HepG2 (cell line): ENCODE measurements around the gene MINDY2.
"Not testable (repeated sequence)": the region's sequence is repeated elsewhere in the genome, so short reads cannot be mapped to it uniquely, and the experiment has no call there.

Experiments
- CBX1 ChIP-seq: IDR thresholded peaks from one replicate; pipeline ENCODE4 v1.6.1; 2016; ENCODE audit warnings: antibody characterized with exemption, low read depth
- CREB1 ChIP-seq, 2 experiments: fragments of 450-650 bp in 1 of 2; IDR thresholded peaks; 2 replicates each; pipeline ENCODE4 v1.6.1; 2016 to 2017; ENCODE audit warnings: control low read depth in 1 of 2, mild to moderate bottlenecking in 1 of 2, missing compliant biosample characterization in 1 of 2, missing genetic modification characterization in 1 of 2
- GABPA ChIP-seq, 2 experiments: IDR thresholded peaks; 2 replicates each; pipeline ENCODE4 v1.6.1; 2011 to 2016; ENCODE audit warnings: low read depth in 2 of 2, low read length in 1 of 2, missing biosample characterization in 1 of 2, missing genetic modification characterization in 1 of 2
- TF ChIP-seq, protein P1 (sequence below): sonication (generic); formaldehyde crosslinking; IDR thresholded peaks from 2 replicates; pipeline ENCODE4 v1.5.0; 2020; ENCODE audit warnings: mild to moderate bottlenecking, missing genetic modification reagents, moderate library complexity

- not testable (repeated sequence) for TF ChIP-seq CBX1; CREB1 (IDR thresholded peaks at IDR 0.05); CREB1 (CRISPR knock-in tag; IDR thresholded peaks at IDR 0.05); GABPA (IDR thresholded peaks at IDR 0.05; ENCODE audit: low read depth, low read length); GABPA (CRISPR knock-in tag; IDR thresholded peaks at IDR 0.05; ENCODE audit: low read depth)
- TF ChIP-seq, protein P1, sequence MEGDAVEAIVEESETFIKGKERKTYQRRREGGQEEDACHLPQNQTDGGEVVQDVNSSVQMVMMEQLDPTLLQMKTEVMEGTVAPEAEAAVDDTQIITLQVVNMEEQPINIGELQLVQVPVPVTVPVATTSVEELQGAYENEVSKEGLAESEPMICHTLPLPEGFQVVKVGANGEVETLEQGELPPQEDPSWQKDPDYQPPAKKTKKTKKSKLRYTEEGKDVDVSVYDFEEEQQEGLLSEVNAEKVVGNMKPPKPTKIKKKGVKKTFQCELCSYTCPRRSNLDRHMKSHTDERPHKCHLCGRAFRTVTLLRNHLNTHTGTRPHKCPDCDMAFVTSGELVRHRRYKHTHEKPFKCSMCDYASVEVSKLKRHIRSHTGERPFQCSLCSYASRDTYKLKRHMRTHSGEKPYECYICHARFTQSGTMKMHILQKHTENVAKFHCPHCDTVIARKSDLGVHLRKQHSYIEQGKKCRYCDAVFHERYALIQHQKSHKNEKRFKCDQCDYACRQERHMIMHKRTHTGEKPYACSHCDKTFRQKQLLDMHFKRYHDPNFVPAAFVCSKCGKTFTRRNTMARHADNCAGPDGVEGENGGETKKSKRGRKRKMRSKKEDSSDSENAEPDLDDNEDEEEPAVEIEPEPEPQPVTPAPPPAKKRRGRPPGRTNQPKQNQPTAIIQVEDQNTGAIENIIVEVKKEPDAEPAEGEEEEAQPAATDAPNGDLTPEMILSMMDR (CRISPR knock-in tag): not testable (repeated sequence)
These were observed 62.8 kb downstream of the MINDY2 start for GRCh38 chr15:58833681-58834426.
